Mesothelial cell of epicardium (in vitro differentiated cells): ENCODE data around the gene MAMDC2. TPM values are rescaled to one million over a fixed set of nuclear protein-coding genes. Genes with fewer than 3 reads are reported as not detected.

Source experiments
- DNase-seq, 2 experiments: peaks; one replicate each; pipeline ENCODE4 v3.0.0; 2021; ENCODE audit warnings: low spot score in 2 of 2; ENCODE audit not compliant: unreplicated experiment in 2 of 2
- H3K27ac Mint-ChIP-seq: 2 replicates; pipeline ENCODE4 v1.8.0; 2021; ENCODE audit warnings: mixed read lengths
- H3K27me3 Mint-ChIP-seq: 2 replicates; pipeline ENCODE4 v1.8.0; 2021; ENCODE audit warnings: low read depth, mixed read lengths
- H3K36me3 Mint-ChIP-seq: 2 replicates; pipeline ENCODE4 v1.8.0; 2021; ENCODE audit warnings: mixed read lengths
- H3K4me1 Mint-ChIP-seq: 2 replicates; pipeline ENCODE4 v1.8.0; 2021; ENCODE audit warnings: mixed read lengths
- H3K4me3 Mint-ChIP-seq: 2 replicates; pipeline ENCODE4 v1.8.0; 2021; ENCODE audit warnings: mild to moderate bottlenecking, moderate library complexity, mixed read lengths
- H3K9me3 Mint-ChIP-seq: 2 replicates; pipeline ENCODE4 v1.8.0; 2021; ENCODE audit warnings: mixed read lengths
- CTCF ChIP-seq: fragments of 200-600 bp; sonication (generic); IDR thresholded peaks from one replicate; pipeline ENCODE4 v1.5.0; 2021; ENCODE audit warnings: antibody characterized with exemption; ENCODE audit not compliant: unreplicated experiment
- total RNA-seq: library from RNA; stranded (reverse); gene quantifications from 3 replicates; pipeline ENCODE4 v1.2.1, GENCODE V29; 2021

The MAMDC2 gene
- 0.49 to 0.58 TPM (median 0.52 TPM) in 3 replicates for total RNA-seq

- Mint-ChIP-seq H3K4me3 (peak within 1 kb of the TSS; percentile 70), H3K36me3 (no peaks in the 10 kb centered on the region), H3K4me1 (peaks cover 27% of the 10 kb centered on the region), H3K9me3 (no peaks in the 10 kb centered on the region), H3K27ac (no peak within 1 kb of the TSS), H3K27me3 (peaks cover 48% of the 10 kb centered on the region)
- DNase-seq: peak; percentile 31 to 59
- no peak for TF ChIP-seq CTCF
Measured at GRCh38 chr9:70043689-70044489, at the start of gene MAMDC2. TSS of gene MAMDC2 (plus strand) at chr9:70043848. CDS start at chr9:70044198, 350 bp downstream.

- H3K4me3 Mint-ChIP-seq: no peak overlapping the region
- TF ChIP-seq CTCF: no peak
- no peak overlapping the region for H3K27ac Mint-ChIP-seq
- peaks cover 7% of the 10 kb centered on the region for H3K4me1 Mint-ChIP-seq
- H3K27me3 Mint-ChIP-seq: peaks cover 9% of the 10 kb centered on the region
- no peaks in the 10 kb centered on the region for H3K36me3 Mint-ChIP-seq
- H3K9me3 Mint-ChIP-seq: peaks cover 8% of the 10 kb centered on the region
- no peak for DNase-seq
Measured at GRCh38 chr9:69995846-69996245, 47.8 kb upstream of the MAMDC2 start.

- DNase-seq: no peak
- H3K36me3 Mint-ChIP-seq: no peaks in the 10 kb centered on the region
- no peak for TF ChIP-seq CTCF
- peaks cover 16% of the 10 kb centered on the region for H3K9me3 Mint-ChIP-seq
- peaks cover 4% of the 10 kb centered on the region for H3K27me3 Mint-ChIP-seq
- no peak overlapping the region for H3K27ac Mint-ChIP-seq
- H3K4me1 Mint-ChIP-seq: peaks cover 7% of the 10 kb centered on the region
- H3K4me3 Mint-ChIP-seq: no peak overlapping the region
Measured at GRCh38 chr9:69996967-69997366, 46.7 kb upstream of the MAMDC2 start.

GRCh38 chr9:69997524-69997923, 46.1 kb upstream of the MAMDC2 start:
- Mint-ChIP-seq H3K27ac (no peak overlapping the region), H3K4me1 (peaks cover 7% of the 10 kb centered on the region), H3K9me3 (peaks cover 21% of the 10 kb centered on the region), H3K27me3 (peaks cover 3% of the 10 kb centered on the region), H3K36me3 (no peaks in the 10 kb centered on the region), H3K4me3 (no peak overlapping the region)
- no peak for TF ChIP-seq CTCF
- DNase-seq: no peak

- TF ChIP-seq CTCF: no peak
- H3K9me3 Mint-ChIP-seq: peaks cover 31% of the 10 kb centered on the region
- DNase-seq: no peak
- peaks cover 2% of the 10 kb centered on the region for H3K27me3 Mint-ChIP-seq
- no peak overlapping the region for H3K27ac Mint-ChIP-seq
- H3K4me3 Mint-ChIP-seq: no peak overlapping the region
- H3K4me1 Mint-ChIP-seq: peaks cover 7% of the 10 kb centered on the region
- H3K36me3 Mint-ChIP-seq: no peaks in the 10 kb centered on the region
Measured at GRCh38 chr9:69999315-69999714, 44.3 kb upstream of the MAMDC2 start.
